ENCODE results near the gene ABCF3. TPM values are rescaled to one million over a fixed set of nuclear protein-coding genes. Genes with fewer than 3 reads are reported as not detected.

The ABCF3 gene
- total RNA-seq, 1 donor from 2014 or later: 67.3 TPM

DNA sequence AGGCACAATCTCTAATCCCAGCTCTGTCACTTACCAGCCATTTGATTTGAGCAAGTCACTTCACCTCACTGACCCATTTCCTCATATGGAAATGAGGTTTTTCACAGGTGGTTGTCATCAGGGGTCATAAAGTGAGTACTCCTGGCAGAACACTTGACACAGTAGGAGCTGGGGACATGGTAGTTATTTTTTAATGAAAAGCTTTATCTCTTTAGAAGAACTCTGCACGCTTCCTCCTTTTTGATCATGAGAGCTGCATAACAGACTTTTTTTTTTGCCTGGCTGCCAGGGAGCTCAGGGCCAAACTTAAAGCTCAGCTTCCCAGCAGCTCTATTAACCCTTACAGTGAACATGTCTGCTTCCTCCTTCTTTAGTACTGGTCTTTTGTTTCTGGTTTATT lies 51.8 kb downstream of the ABCF3 start:
- peaks cover 34% of the 10 kb centered on the region for H3K27me3 Mint-ChIP-seq (ENCODE audit: low read depth)
- no peak overlapping the region for H3K27ac Mint-ChIP-seq (ENCODE audit: unreplicated experiment)
- DNase-seq (ENCODE audit: low read depth, low spot score): no peak
- TF ChIP-seq, protein P1, sequence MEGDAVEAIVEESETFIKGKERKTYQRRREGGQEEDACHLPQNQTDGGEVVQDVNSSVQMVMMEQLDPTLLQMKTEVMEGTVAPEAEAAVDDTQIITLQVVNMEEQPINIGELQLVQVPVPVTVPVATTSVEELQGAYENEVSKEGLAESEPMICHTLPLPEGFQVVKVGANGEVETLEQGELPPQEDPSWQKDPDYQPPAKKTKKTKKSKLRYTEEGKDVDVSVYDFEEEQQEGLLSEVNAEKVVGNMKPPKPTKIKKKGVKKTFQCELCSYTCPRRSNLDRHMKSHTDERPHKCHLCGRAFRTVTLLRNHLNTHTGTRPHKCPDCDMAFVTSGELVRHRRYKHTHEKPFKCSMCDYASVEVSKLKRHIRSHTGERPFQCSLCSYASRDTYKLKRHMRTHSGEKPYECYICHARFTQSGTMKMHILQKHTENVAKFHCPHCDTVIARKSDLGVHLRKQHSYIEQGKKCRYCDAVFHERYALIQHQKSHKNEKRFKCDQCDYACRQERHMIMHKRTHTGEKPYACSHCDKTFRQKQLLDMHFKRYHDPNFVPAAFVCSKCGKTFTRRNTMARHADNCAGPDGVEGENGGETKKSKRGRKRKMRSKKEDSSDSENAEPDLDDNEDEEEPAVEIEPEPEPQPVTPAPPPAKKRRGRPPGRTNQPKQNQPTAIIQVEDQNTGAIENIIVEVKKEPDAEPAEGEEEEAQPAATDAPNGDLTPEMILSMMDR (conservative IDR thresholded peaks at IDR 0.05): no peak
- H3K4me3 Mint-ChIP-seq: no peak overlapping the region
- no peaks in the 10 kb centered on the region for H3K4me1 Mint-ChIP-seq
- H3K9me3 Mint-ChIP-seq: no peaks in the 10 kb centered on the region
- peaks cover 2% of the 10 kb centered on the region for H3K36me3 Mint-ChIP-seq (ENCODE audit: low read depth)

- TF ChIP-seq, protein P1 (conservative IDR thresholded peaks at IDR 0.05): no peak
- Mint-ChIP-seq H3K4me1 (no peaks in the 10 kb centered on the region), H3K27ac (ENCODE audit: unreplicated experiment) (no peak overlapping the region), H3K27me3 (ENCODE audit: low read depth) (peaks cover 30% of the 10 kb centered on the region), H3K36me3 (ENCODE audit: low read depth) (peaks cover 3% of the 10 kb centered on the region), H3K4me3 (no peak overlapping the region), H3K9me3 (no peaks in the 10 kb centered on the region)
- no peak for DNase-seq (ENCODE audit: low read depth, low spot score)
These were observed 52.3 kb downstream of the ABCF3 start for GRCh38 chr3:184238246-184238818.

DNA sequence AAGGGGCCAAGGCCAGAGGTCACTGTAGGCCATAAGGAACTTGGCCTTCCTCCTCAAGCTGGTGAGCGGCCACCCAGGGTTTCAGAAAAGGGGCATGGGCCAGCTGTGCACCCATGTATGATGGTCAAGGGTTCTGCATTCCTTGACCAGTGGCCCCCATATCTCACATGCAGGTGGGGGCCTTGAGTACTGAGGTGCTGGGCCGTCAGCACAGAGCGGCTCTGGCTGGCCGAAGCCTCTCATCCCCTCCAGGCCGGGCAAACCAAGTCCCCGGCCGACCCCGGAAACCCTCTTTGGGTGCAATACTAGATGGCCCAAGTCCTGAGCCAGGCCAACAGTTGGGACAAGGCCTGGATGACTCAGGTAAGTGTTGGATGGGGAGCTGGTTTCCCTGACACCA lies 53.2 kb downstream of the ABCF3 start:
- DNase-seq (ENCODE audit: low read depth, low spot score): no peak
- Mint-ChIP-seq H3K4me3 (no peak overlapping the region), H3K36me3 (ENCODE audit: low read depth) (peaks cover 3% of the 10 kb centered on the region), H3K9me3 (no peaks in the 10 kb centered on the region), H3K4me1 (no peaks in the 10 kb centered on the region), H3K27me3 (ENCODE audit: low read depth) (peaks cover 23% of the 10 kb centered on the region), H3K27ac (ENCODE audit: unreplicated experiment) (no peak overlapping the region)
- TF ChIP-seq, protein P1 (conservative IDR thresholded peaks at IDR 0.05): no peak

GRCh38 chr3:184239708-184240107 lies 53.7 kb downstream of the ABCF3 start:
- Mint-ChIP-seq H3K36me3 (ENCODE audit: low read depth) (peaks cover 3% of the 10 kb centered on the region), H3K9me3 (no peaks in the 10 kb centered on the region), H3K4me1 (no peaks in the 10 kb centered on the region), H3K4me3 (peak overlapping the region; percentile 1), H3K27ac (ENCODE audit: unreplicated experiment) (no peak overlapping the region), H3K27me3 (ENCODE audit: low read depth) (peaks cover 20% of the 10 kb centered on the region)
- TF ChIP-seq, protein P1 (conservative IDR thresholded peaks at IDR 0.05): no peak
- no peak for DNase-seq (ENCODE audit: low read depth, low spot score)

- H3K36me3 Mint-ChIP-seq (ENCODE audit: low read depth): peaks cover 3% of the 10 kb centered on the region
- DNase-seq (ENCODE audit: low read depth, low spot score): no peak
- TF ChIP-seq, protein P1 (conservative IDR thresholded peaks at IDR 0.05): no peak
- H3K9me3 Mint-ChIP-seq: no peaks in the 10 kb centered on the region
- H3K4me3 Mint-ChIP-seq: no peak overlapping the region
- H3K4me1 Mint-ChIP-seq: no peaks in the 10 kb centered on the region
- H3K27ac Mint-ChIP-seq (ENCODE audit: unreplicated experiment): no peak overlapping the region
- H3K27me3 Mint-ChIP-seq (ENCODE audit: low read depth): peaks cover 13% of the 10 kb centered on the region
These were observed 54.6 kb downstream of the ABCF3 start for GRCh38 chr3:184240384-184241140.

Measured in neural crest cell (in vitro differentiated cells).